ENCODE results near the gene RABGAP1L.
"Not testable (repeated sequence)": the region's sequence is repeated elsewhere in the genome, so short reads cannot be mapped to it uniquely, and the experiment has no call there.

Gene RABGAP1L

DNA sequence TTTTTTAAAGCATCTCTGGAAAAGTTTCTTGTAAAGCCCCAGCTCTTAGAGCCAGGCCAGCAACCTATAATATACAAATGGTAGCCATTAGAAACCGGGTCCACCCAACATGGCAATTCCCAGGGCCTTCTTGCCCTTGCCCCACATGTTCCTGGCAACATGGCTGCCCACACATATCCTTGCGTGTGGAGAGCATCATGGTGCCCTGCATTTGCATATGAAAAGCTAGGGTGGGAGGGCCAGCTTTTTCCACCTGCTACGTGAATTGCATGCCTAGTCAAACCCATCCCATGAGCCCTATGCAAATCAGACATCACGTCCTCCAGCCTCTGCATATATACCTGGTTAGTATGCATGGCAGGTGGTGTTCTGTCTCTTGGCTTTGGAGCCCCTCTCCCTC, 88.2 kb downstream of the RABGAP1L start:
- DNase-seq = no peak

DNA sequence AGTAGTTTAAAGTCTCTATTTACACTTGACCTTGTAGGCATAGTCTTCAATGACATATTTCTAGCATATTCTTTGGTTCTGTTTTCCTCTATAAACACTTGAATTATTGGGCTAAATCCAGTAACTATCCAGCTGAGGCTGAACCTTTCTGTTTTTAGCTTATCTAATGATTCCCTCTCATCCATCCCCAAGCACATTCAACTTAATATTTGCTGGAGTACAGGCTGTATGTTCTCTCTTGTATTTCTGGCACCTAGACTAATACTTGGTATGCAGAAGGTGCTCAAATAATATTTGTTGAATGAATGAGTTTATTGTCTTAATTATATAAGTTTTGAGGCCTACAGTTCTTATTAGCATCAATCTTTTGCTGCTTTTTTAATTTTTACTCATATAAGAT, 88.7 kb downstream of the RABGAP1L start:
- no peak for DNase-seq

DNA sequence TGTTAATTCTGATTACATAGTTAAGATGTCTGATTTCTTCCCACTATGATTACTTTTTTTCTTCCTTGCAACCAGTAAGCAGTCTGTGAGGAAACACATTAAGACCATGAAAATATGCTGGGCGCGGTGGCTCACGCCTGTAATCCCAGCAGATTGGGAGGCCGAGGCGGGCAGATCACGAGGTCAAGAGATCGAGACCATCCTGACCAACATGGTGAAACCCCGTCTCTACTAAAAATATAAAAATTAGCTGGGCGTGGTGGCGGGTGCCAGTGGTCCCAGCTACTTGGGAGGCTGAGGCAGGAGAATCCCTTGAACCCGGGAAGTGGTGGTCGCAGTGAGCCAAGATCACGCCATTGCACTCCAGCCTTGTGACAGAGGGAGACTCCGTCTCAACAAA, 97.1 kb downstream of the RABGAP1L start:
- not testable (repeated sequence) for DNase-seq

DNA sequence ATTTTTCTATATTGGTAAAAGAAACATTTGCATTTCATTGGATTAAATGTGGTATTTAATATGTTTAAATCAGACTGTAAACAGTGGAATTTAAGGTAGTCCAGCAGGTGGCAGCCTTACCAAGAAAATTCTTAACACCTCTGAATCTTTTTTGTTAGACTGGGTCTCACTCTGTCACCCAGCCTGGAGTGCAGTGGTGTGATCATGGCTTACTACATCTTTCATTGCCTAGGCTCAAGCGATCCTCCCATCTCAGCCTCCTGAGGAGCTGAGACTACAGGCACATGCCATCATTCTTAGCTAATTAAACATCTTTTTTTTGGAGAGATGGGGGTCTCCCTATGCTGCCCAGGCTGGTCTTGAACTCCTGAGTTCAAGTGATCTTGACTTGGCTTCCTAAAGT, 98.8 kb downstream of the RABGAP1L start:
- DNase-seq = peak; percentile 28

DNA sequence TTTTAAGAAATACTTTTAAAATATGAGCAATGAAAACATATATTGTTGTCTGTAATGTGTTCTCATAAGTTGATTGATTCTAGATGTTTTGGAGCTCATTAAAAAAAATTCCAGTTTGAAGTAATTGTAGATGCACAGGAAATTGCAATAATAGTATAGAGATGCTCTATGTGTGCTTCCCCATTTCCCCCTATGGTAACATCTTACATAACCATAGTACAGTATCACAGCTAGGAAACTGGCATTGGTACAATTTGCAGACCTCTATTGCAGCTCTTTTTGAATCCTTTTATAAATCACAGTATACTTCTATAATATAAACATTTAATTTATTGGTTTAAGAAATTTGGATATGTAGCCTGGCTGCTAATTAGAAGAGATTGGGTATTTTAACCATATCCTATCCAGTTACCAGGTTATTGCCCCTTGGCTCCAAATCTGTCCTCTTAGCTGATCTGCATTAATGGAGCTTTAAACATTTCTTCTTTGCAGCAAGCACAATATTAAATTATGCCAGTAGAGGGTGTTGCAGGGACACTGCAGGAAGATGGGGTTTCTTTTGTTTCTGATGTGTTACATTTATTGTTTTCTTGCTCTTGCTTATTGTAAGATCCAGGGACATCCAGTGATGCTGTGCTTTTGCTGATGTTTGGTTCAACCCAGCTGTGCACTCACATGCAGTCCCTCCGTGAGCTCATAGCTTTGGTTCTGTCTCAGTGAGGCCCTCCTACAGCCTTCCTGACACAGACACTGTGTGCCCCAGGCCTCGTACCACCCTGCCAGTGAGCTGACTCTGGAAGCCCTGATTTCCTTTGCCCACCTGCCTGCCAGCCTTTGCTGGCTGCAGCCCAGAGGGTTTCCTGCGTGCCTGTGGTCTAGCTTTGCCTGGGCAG, 103.3 kb downstream of the RABGAP1L start:
- peak; percentile 52 for DNase-seq

DNA sequence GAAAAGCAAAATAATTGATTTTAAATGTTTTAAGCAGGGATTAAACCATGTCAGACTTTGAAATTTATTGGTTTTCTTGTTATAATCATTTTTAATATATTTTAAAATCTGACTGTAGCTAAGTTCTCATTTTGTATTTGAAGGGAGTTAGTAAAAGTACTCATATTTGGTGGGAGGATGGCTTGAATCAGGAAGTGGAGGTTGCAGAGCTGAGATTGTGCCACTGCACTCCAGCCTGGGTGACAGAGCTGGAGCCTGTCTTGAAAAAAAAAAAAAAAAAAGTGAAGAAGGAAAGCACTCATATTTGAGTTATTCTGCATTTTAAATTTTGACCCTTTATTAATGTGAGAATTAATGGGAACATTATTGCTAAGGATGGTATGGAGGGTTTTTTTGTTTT, 106.0 kb downstream of the RABGAP1L start:
- DNase-seq = no peak

DNA sequence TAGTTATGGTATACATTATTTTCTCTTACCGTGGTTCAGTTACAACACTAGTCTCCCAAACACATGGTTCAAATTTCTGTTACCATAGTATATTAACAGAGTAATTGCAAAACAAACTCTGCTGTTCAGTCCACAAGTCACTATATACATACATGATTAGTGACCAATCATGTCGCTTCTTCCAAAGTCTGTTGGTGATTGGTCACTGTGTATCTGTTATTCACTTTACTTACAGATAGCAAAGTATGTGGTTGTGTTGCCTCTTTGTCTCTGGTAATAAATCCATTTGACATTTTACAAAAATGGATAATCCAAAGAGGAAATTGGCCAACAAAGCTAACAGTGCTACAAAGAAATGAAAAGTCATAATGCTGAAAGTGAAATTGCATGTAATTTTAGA, 107.2 kb downstream of the RABGAP1L start:
- no peak for DNase-seq

DNA sequence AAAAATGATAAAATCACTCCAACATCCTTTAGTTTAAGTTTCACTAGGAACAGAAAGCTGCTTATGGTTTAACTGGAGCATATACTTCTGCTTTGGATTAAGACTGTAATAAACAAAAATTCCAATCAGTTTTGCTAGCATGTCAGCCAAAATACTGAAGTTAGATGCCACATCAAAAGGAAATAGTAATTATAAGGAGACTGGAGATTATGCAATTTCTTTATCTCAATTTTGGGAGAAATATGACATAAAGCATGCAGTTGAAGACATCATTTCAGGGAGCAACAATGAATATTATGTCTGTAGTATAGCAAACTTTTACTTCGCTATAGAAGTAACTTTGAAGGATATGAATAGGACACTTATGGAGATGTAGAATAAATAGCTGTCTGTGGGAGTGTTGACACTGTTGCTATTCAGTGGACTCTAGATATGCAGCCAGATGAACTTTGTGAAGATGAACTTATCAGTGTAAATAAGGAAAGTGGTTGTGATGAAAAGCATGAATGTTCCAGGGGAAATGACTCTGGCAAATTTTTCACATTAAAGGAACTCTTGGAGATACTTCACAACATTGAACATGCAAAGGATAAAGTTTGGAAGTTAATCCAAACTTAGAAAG, 107.8 kb downstream of the RABGAP1L start:
- DNase-seq = no peak

DNA sequence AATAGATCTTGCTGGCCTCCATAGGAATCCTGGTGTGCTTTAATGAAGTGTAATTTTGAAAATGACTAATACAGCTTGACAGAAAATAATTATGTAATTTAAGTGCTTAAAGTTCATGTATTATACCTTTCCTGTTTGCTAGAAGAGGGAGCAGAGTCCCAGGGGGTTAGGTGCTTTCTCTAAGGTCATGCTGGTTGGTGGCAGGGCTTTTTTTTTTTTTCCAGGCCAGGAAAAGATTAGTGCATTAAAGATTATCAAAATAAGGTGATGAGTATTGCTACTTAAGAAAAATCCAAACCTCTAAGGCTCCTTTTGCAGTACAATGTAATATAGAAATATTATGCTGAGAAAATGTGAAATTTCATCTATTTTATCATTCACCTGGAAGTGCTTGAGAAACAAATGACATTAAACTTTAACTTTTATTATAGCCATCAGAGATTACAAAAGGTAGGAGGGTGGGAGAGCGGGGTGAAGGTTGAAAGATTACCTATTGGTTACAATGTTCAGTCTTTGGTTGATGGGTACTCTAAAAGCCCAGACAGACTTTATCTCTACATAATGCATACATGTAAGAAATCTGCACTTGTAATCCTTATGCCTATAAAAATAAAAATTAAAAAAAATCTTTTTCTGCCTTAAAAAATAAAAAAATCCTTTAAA, 110.8 kb downstream of the RABGAP1L start:
- DNase-seq = no peak

DNA sequence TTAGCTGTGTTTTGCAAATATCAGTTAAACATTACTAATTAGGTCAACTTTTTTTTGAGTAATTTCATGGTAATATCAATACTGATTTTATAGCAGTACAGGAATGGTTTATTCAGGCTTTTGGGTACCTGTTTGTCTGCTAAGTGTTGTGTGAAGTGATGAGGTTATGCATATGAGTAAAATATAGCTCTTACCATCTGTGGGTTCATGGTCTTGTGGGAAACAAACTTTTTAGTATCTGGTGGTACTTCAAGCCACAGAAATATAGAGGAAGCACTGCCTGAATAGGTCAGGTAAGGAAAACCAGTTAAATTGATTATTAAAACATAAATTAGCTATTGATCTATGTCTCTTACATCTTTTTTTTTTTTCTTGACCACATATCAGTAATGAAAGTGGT, 113.9 kb downstream of the RABGAP1L start:
- no peak for DNase-seq

DNA sequence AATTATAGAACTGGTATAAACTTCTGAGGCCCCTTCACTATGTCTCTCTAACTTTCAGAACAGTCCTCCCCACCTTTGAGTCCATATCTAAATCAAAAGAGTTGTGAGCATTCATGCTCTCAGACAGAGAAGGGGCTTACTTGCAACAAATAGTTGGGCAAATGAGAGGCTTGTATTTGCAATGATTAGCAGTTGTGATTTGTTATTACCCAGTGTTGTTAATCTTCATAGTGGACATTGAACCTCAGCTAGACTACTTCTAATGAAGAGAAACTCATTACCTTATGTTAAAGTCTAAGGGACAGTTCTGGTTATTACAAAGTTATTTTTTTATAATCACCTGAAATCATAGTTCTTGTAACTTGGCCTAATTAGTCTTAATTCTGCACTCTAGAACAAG, 114.5 kb downstream of the RABGAP1L start:
- no peak for DNase-seq

DNA sequence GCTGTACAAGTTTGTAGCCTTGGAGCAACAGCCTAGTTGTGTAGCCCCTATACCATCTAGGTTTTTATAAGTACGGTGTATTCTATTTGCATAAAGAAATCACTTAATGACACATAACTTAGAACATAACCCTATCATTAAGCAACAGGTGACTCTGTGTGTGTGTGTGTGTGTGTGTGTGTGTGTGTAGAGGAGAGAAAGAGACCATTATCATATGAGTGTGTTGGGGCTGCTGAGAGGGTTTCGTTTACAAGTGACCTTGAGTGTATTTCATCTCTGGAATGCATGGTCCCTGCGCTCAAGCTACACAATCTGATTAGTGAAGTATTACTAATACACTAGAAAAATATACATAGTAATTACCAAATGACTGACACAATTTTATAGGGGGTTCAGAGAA, 115.1 kb downstream of the RABGAP1L start:
- DNase-seq = no peak

DNA sequence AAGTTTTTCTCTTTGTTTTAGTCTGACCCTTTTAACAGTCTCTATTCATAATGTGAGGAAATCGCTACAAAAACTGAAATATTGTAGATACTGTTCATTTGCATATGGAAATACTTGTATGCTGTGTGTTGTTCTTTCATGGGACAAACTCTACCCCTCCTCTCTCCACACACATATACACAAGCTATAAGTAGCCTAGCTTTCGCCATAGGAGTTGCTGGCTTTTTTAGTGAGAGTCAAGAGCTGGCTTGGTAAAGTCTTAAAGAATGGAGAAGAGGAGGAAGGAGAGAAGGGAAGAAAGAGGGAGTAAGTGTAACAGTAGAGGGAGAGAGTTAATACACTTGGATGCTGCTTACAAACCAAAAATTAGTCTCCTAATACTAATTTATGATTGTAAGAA, 115.6 kb downstream of the RABGAP1L start:
- DNase-seq = no peak

DNA sequence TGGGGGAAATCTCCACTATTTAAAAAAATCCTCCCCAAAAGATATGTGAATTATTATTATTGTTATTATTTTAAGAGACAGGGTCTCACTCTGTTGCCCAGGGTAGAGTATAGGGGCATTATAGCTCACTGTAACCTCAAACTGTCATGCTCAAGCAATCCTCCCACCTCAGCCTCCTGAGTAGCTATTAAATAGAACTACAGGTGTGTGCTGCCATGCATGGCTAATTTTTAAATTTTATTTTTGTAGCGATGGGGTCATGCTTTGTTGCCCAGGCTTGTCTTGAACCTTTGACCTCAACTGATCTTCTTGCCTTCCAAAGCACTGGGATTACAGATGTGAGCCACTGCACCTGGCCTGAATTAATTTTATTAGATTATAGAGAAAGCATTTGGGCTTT, 116.8 kb downstream of the RABGAP1L start:
- DNase-seq = no peak

DNA sequence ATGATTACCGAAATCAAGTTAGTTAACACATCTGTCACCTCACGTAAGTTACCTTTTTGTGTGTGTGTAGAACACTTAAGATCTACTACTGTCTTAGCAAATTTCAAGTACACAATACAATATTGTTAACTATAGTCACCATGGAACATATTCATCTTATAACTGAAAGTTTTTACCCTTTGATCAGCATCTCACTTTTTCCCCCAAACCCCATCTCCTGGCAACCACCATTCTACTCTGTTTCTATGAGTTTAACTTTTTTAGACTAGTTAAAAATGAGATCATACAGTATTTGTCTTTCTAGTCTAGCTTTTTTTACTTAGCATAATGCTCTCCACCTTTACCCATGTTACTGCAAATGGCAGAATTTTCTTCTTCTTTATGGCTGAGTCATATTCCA, 124.7 kb downstream of the RABGAP1L start:
- no peak for DNase-seq

DNA sequence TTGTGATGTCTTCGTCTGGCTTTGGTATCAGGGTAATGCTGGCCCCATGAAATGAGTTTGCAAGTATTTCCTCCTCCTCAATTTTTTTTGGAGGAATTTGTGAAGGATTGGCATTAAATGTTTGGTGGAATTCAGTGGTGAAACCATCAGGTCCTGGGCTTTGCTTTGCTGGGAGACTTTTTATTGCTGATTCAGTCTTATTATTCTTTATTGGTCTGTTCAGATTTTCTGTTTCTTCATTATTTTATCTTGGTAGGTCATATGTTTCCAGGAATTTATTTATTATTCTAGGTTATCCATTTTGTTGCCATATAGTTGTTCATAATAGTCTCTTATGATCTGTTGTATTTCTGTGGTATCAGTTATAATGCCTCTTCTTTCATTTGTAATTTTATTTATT, 126.7 kb downstream of the RABGAP1L start:
- no peak for DNase-seq

DNA sequence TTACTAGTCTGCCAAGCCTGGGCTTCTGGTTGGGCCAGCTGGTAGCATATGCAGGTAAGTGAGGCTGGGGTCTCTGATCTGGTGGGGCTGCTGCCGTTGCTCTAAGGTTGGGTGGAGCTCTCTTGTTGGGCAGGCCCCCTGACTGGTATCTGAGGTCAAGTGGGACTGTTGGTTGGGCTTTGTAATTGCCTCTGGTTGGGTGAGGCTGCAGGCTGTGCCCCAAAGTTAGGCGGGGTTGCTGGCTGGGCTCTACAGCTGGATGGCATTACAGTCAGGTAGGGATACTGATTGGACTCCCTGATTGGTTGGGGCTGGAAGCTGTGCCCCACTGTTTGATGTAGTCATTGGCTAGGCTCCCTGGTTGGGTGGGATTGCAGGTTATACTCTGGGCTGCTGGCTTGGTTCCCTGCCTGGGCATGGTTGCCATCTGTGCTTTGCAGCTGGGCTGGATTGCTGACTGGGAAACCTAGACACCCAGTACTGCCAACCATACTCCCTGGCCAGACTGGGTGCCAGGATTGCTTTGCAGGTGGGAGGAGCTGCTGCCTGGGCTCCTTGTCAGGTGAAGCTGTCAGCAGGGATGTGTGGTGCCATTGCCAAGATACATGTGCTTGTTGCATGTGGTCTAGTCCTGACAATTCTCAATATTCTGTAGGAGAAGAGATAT, 130.5 kb downstream of the RABGAP1L start:
- DNase-seq = no peak

DNA sequence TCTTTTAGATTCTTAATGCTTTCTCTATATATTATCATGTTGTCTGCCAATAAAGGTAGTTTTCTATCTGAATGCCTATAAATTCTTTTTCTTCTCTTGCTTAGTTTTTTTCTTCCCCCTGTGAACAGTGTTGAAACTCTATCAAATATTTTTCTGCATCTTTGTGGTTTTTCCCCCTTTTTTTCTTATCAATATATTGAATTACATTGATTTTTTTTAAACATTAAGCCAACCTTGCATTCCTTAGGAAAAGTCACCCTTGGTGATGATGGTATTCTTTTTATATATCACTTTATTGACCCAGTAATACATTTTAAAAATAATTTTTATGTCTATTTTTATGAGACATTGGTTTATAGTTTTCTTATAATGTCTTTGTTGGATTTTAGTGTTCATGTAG, 131.7 kb downstream of the RABGAP1L start:
- DNase-seq = no peak

DNA sequence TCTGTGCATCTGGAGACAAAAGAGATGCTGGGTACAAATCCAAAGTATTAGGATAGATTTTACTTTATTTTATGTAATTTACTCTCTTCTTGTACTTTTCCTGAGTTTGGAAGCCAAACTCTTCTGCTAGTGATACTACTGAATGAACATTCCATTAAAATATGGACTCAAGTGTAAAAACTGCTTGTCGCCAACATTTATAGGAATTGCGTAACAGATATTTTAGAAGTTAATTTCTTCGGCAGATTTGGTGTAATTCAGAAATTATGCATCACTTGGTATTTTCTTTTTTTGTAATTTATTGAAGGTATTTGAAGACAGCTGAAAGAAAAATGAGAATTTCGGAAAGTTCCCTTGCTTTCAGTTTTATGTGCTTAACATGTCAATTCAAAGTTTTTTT, 137.0 kb downstream of the RABGAP1L start:
- DNase-seq = no peak

DNA sequence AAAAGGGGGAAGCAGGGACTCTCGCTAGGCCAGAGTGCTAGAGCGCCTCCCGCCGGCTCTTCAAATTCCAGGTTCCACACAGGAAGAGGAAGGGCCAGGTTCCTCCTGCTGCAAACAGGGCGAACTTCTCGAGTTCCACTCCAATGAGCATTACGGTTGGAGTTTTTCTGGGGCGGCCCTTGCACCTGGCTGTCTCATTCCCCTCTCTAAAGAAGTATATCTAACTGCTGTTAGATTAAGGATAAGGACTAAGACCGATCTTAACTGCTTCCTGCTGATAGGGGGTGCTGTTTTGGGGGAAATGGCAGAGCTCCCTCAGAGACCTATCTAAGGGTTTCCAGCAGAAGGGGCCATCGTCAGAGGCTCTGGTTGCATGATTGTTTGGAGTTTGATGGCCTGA, 138.0 kb downstream of the RABGAP1L start:
- no peak for DNase-seq

DNA sequence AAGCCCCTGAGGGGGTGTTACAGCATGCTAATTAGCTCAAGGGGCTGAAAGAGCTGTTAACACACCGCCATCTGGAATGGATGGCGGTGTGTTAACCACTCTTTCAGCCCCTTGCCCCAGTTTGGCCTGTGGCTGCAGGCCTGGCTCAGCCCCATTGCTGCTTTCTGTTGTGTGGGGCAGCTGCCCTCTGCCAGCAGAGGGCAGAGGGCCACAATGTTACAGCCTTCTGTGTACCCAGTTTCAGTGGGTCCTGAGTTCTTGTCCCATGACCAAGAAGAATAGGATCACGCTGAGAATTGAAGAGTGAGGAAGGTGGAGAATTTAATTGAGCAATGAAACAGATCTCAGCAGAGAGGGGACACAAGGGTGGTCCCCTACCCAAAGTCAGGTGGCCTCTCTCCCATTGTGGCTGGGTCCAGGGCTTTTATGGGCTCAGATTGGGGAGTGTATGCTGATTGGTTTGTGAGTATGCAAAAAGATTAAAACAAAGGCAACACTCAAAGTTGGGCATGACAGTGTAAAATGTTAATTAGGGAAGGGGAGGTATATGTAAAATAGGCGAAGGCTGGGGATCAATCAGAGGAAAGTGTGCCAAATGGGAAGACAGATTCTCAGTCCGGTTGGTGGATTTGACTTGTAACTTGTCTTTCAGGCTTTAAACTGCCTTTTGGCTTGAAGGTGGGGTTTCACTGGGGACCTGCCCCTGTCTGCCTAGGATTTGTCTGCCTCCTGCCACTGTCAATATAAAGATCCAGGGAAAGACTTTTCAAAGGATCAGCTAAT, 142.2 kb downstream of the RABGAP1L start:
- DNase-seq = no peak

DNA sequence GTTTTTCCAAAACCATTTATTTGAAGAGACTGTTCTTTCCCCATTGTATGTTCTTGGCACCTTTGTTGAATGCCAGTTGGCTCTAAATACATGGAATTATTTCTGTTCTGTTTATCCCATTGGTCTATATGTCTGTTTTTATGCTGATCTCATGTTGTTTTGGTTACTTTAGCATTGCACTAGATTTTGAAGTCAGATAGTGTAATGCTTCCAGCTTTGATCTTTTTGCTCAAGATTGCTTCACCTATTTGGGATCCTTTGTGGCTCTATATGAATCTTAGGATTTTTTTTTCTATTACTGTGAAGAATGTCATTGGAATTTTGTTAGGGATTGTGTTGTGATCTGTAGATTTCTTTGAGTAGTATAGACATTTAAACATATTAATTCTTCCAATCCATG, 149.3 kb downstream of the RABGAP1L start:
- no peak for DNase-seq

DNA sequence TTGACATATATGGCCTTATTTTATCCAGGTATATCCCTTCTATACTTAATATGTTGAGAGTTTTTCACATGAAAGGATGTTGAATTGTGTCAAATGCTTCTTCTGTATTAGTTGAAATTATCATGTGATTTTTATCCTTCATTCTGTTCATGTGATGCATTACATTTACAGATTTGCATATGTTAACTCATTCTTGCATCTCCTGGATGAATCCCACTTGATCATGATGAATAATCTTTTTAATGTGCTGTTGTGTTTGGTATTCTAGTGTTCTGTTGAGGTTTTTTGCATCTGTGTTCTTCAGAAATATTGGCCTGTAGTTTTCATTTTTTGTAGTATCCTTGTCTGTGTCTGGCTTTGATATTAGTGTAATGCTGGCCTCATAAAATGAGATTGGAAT, 150.2 kb downstream of the RABGAP1L start:
- DNase-seq = no peak
